Adrenal gland (tissue), 12 donors: ENCODE results near the gene GPC4. TPM values are rescaled to one million over a fixed set of nuclear protein-coding genes. Genes with fewer than 3 reads are reported as not detected.

ENCODE experiments used
- DNase-seq, 7 donors: peaks; one replicate each; pipeline ENCODE4 v3.0.0-alpha.2; 2019 to 2020
- H3K27ac ChIP-seq, 5 donors: fragments of 200-600 bp; sonication (generic) in 4 of 5; 1 replicate in 3 of 5; 2 replicates in 2 of 5; pipeline versions ENCODE4 v1.5.1 to v1.8.0; 2016 to 2020; ENCODE audit warnings: mild to moderate bottlenecking in 1 of 5
- H3K27me3 ChIP-seq: fragments of 200-600 bp; 2 replicates; pipeline ENCODE4 v1.8.0; 2021
- H3K36me3 ChIP-seq, 2 donors: fragments of 200-600 bp; replicated peaks in 1 of 2; 1 replicate in 1 of 2; 2 replicates in 1 of 2; pipeline versions ENCODE4 v1.5.1 to v1.8.0; 2018 to 2022
- H3K4me1 ChIP-seq, 2 donors: fragments of 200-600 bp; replicated peaks in 1 of 2; 1 replicate in 1 of 2; 2 replicates in 1 of 2; pipeline versions ENCODE4 v1.5.1 to v1.8.0; 2018 to 2021
- H3K4me3 ChIP-seq, 4 donors: fragments of 200-600 bp; sonication (generic) in 3 of 4; one replicate each; pipeline ENCODE4 v1.5.1; 2016 to 2018
- H3K9me3 ChIP-seq, 3 donors: fragments of 200-600 bp; sonication (generic) in 1 of 3; replicated peaks in 1 of 3; 1 replicate in 2 of 3; 2 replicates in 1 of 3; pipeline versions ENCODE4 v1.5.1 to v1.8.0; 2016 to 2021
- POLR2A ChIP-seq, 2 donors: fragments of 450-650 bp; IDR thresholded peaks; one replicate each; pipeline ENCODE4 v1.6.1; 2017; ENCODE audit warnings: antibody characterized with exemption in 2 of 2, mild to moderate bottlenecking in 2 of 2, moderate library complexity in 1 of 2
- WGBS, 4 donors: extraction: QIAGEN DNeasy Blood & Tissue Kit in 2 of 4; methylation state at CpG; one replicate each; pipeline versions ENCODE4 v1.1.5 to v1.1.7; 2013 to 2017; 5-methylcytosine and 5-hydroxymethylcytosine counted together
- intact Hi-C, 2 donors: fragments of 100-400 bp; cut with DNase I; formaldehyde crosslinking; loops; one replicate each; pipeline versions ENCODE4 v1.14.1 to v1.15.0; 2022 to 2023
- polyA plus RNA-seq, 3 donors: library from polyadenylated mRNA; stranded (reverse); fragments of 200-250 nt in 2 of 3; fragments of 350-450 nt in 1 of 3; fragmentation: Illumina TruSeq in 1 of 3; extraction: RNeasy Lipid Tissue Mini Kit (QIAGEN cat#74804) in 1 of 3; gene quantifications; one replicate each; pipeline ENCODE4 v1.2.3, GENCODE V29; 2013 to 2014
- total RNA-seq, 9 donors: library from RNA; depleted of rRNA in 4 of 9; stranded (reverse); fragments of >200 nt in 4 of 9; fragments of 120-200 nt in 1 of 9; fragmentation: NEBNext Ultra II Directional in 1 of 9; extraction: Animal tissue kit (Norgen Biotek cat#: 25700) in 1 of 9; gene quantifications; one replicate each; pipeline versions ENCODE4 v1.1.0 to v1.2.4, GENCODE V29; 2013 to 2023
- TF ChIP-seq, protein P1 (sequence below), 6 experiments: fragments of 450-650 bp in 4 of 6; fragments of 200-600 bp in 2 of 6; sonication (generic) in 1 of 6; IDR thresholded peaks; 1 replicate in 5 of 6; 2 replicates in 1 of 6; pipeline versions ENCODE4 v1.5.1 to v1.8.0; 2016 to 2021; ENCODE audit warnings: antibody characterized with exemption in 6 of 6, mild to moderate bottlenecking in 2 of 6, moderate library complexity in 1 of 6
- donor health status: healthy with polysubstance abuse.
- donor health status: Bipolar disorder and iron deficiency.
- donor health status: DM: yes; HTN: yes; CAD: no.
- donor health status: DM: no; HTN: no; CAD: no.
- donor health status: DM: no; HTN: no; CAD: no.
- donor health status: DM: yes; HTN: yes; CAD: no.

GPC4 gene
- total and polyA plus RNA-seq, 12 donors: 3.2 to 26.8 (median 15.7) TPM

DNA sequence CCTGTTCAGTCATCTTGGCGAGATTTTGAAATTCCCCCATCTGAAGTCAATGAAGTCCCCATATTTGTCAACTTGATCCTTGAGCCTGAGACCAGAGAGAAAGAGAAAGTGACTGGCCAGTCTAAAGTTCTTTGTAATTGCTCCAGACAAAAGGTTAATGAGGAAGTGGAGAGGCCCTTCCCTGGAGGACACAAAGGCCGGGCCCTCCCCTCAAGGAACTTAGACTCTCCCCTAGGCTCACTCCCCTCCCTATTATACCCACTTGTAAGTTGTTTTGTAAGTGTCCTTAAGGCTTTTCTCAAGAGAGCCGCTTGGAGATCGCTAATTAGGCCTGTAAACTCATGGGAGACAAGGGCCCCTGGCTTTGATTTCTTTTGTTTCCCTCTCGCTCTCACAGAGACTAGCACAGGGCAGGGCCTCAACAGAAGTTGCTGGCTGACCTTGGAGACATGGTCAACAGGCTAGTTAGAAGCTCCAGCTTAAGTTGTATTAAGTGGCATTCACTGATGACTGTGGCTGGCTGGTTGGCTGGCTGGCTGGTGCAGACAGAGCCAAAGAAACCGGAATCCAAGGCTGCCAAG lies 20.3 kb upstream of the GPC4 start:
- WGBS, 4 donors: 62 to 78% (median 69%) methylated on average over 4 to 6 of the region's 6 CpGs
- Histone ChIP-seq H3K4me3 (no peak overlapping the region), H3K36me3 (no peaks in the 10 kb centered on the region), H3K4me1 (no peaks in the 10 kb centered on the region), H3K9me3 (no peaks in the 10 kb centered on the region), H3K27ac (no peak overlapping the region), H3K27me3 (peaks cover 13% of the 10 kb centered on the region)
- no peak for DNase-seq
- TF ChIP-seq POLR2A (IDR thresholded peaks at IDR 0.05): no peak
- TF ChIP-seq, protein P1, sequence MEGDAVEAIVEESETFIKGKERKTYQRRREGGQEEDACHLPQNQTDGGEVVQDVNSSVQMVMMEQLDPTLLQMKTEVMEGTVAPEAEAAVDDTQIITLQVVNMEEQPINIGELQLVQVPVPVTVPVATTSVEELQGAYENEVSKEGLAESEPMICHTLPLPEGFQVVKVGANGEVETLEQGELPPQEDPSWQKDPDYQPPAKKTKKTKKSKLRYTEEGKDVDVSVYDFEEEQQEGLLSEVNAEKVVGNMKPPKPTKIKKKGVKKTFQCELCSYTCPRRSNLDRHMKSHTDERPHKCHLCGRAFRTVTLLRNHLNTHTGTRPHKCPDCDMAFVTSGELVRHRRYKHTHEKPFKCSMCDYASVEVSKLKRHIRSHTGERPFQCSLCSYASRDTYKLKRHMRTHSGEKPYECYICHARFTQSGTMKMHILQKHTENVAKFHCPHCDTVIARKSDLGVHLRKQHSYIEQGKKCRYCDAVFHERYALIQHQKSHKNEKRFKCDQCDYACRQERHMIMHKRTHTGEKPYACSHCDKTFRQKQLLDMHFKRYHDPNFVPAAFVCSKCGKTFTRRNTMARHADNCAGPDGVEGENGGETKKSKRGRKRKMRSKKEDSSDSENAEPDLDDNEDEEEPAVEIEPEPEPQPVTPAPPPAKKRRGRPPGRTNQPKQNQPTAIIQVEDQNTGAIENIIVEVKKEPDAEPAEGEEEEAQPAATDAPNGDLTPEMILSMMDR (IDR thresholded peaks at IDR 0.05): no peak
- intact Hi-C loops: no loop called here

- H3K4me3 ChIP-seq: no peak overlapping the region
- no peaks in the 10 kb centered on the region for H3K4me1 ChIP-seq
- no peaks in the 10 kb centered on the region for H3K36me3 ChIP-seq
- 62 to 77% (median 70%) methylated on average over 2 to 4 of the region's 4 CpGs for WGBS, 4 donors
- no peak overlapping the region for H3K27ac ChIP-seq
- peaks cover 5% of the 10 kb centered on the region for H3K27me3 ChIP-seq
- H3K9me3 ChIP-seq: no peaks in the 10 kb centered on the region
- TF ChIP-seq, protein P1 (IDR thresholded peaks at IDR 0.05): no peak
- no peak for TF ChIP-seq POLR2A (IDR thresholded peaks at IDR 0.05)
- intact Hi-C loops: no loop called here
- DNase-seq: no peak
These were observed 19.0 kb upstream of the GPC4 start for GRCh38 chrX:133434197-133434820.

- no peaks in the 10 kb centered on the region for H3K9me3 ChIP-seq
- no peaks in the 10 kb centered on the region for H3K36me3 ChIP-seq
- H3K4me3 ChIP-seq: no peak overlapping the region
- intact Hi-C loops: no loop called here
- DNase-seq: no peak
- 76 to 90% (median 81%) methylated on average over 2 of the region's 2 CpGs for WGBS, 4 donors
- TF ChIP-seq POLR2A (IDR thresholded peaks at IDR 0.05): no peak
- TF ChIP-seq, protein P1 (IDR thresholded peaks at IDR 0.05): no peak
- H3K27me3 ChIP-seq: peaks cover 16% of the 10 kb centered on the region
- no peaks in the 10 kb centered on the region for H3K4me1 ChIP-seq
- H3K27ac ChIP-seq: no peak overlapping the region
These were observed 4.6 kb upstream of the GPC4 start for GRCh38 chrX:133419911-133420310.

DNA sequence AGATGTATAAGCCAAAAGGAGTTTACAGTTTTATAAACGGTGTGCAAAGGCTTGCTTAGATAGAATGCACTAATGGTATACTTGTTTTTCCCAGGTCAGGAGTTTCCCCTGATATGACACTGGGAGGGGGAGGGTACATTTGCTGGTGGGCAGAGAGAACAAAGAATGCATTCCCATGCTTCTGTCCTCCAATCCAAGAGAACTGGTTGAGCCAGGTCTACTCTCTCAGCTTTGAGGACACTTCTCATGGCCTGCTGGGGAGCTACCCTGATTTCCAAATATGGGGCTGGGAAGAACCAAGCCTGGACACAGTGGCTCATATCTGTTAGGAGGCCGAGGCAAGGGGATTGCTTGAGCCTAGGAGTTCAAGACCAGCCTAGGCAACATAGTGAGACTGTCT lies 3.3 kb upstream of the GPC4 start:
- no peak overlapping the region for H3K4me3 ChIP-seq
- TF ChIP-seq, protein P1 (IDR thresholded peaks at IDR 0.05): no peak
- no peak for TF ChIP-seq POLR2A (IDR thresholded peaks at IDR 0.05)
- no peak for DNase-seq
- 33 to 80% (median 61%) methylated on average over 1 to 2 of the region's 2 CpGs for WGBS, 4 donors
- H3K36me3 ChIP-seq: no peaks in the 10 kb centered on the region
- H3K27ac ChIP-seq: no peak overlapping the region
- intact Hi-C loops: no loop called here
- H3K27me3 ChIP-seq: peaks cover 23% of the 10 kb centered on the region
- H3K9me3 ChIP-seq: no peaks in the 10 kb centered on the region
- no peaks in the 10 kb centered on the region for H3K4me1 ChIP-seq
